Common myeloid progenitor, CD34-positive (primary cell): ENCODE results near the gene UBA6.

ENCODE experiments used
- CTCF ChIA-PET: fragments of 350-600 bp; sonication (Branson Sonifier 250); formaldehyde crosslinking; loops from one replicate; lab custom pipeline; 2021; ENCODE audit warnings: antibody characterized with exemption; lab: Charles Lee
- POLR2A ChIA-PET: fragments of 350-600 bp; sonication (Branson Sonifier 250); formaldehyde crosslinking; loops from one replicate; lab custom pipeline; 2021; ENCODE audit warnings: antibody characterized with exemption; lab: Charles Lee
- DNase-seq, 3 donors: peaks; one replicate each; pipeline versions ENCODE4 v3.0.0 to v3.0.0-alpha.2; 2013
- H3K27ac ChIP-seq, 2 experiments: 1 replicate in 1 of 2; 2 replicates in 1 of 2; pipeline ENCODE4 v1.7.0; 2013; ENCODE audit warnings: inconsistent platforms in 2 of 2, low read length in 2 of 2, mild to moderate bottlenecking in 2 of 2, low read depth in 1 of 2, moderate library complexity in 1 of 2; ENCODE audit not compliant: severe bottlenecking in 2 of 2, insufficient read depth in 1 of 2, poor library complexity in 1 of 2
- H3K27me3 ChIP-seq, 5 experiments: replicated peaks in 2 of 5; 1 replicate in 3 of 5; 2 replicates in 2 of 5; pipeline versions ENCODE4 v1.6.1 to v1.7.0; 2013; ENCODE audit warnings: low read length in 4 of 5, mild to moderate bottlenecking in 2 of 5, moderate library complexity in 2 of 5, inconsistent platforms in 1 of 5; ENCODE audit not compliant: insufficient read depth in 5 of 5, control insufficient read depth in 4 of 5
- H3K36me3 ChIP-seq, 4 experiments: 1 replicate in 2 of 4; 2 replicates in 2 of 4; pipeline versions ENCODE4 v1.6.1 to v1.7.0; 2013; ENCODE audit warnings: low read length in 3 of 4, control low read depth in 1 of 4, mild to moderate bottlenecking in 1 of 4; ENCODE audit not compliant: control insufficient read depth in 4 of 4, insufficient read depth in 4 of 4
- H3K4me1 ChIP-seq, 4 experiments: 1 replicate in 3 of 4; 2 replicates in 1 of 4; pipeline versions ENCODE4 v1.6.1 to v1.7.1; 2013; ENCODE audit warnings: low read length in 3 of 4, mild to moderate bottlenecking in 3 of 4, control low read depth in 1 of 4, inconsistent platforms in 1 of 4, moderate library complexity in 1 of 4; ENCODE audit not compliant: control insufficient read depth in 4 of 4, insufficient read depth in 4 of 4; ENCODE audit errors: control extremely low read depth in 1 of 4
- H3K4me3 ChIP-seq, 7 experiments: 1 replicate in 4 of 7; 2 replicates in 3 of 7; pipeline versions ENCODE4 v1.5.1 to v1.7.0; 2013; ENCODE audit warnings: mild to moderate bottlenecking in 7 of 7, low read length in 6 of 7, moderate library complexity in 6 of 7, inconsistent platforms in 2 of 7, low read depth in 2 of 7, control low read depth in 1 of 7; ENCODE audit not compliant: insufficient read depth in 4 of 7, control insufficient read depth in 1 of 7; ENCODE audit errors: extremely low read depth in 1 of 7
- H3K9me3 ChIP-seq, 5 experiments: 1 replicate in 4 of 5; 2 replicates in 1 of 5; pipeline versions ENCODE4 v1.6.1 to v1.7.1; 2013; ENCODE audit warnings: low read length in 4 of 5, mild to moderate bottlenecking in 2 of 5, inconsistent platforms in 1 of 5, low read depth in 1 of 5, moderate library complexity in 1 of 5; ENCODE audit not compliant: control insufficient read depth in 4 of 5, insufficient read depth in 2 of 5; ENCODE audit errors: control extremely low read depth in 1 of 5
- WGBS: methylation state at CpG from one replicate; pipeline ENCODE4 v1.1.5; 2013; ENCODE audit not compliant: insufficient coverage; 5-methylcytosine and 5-hydroxymethylcytosine counted together

UBA6 gene

GRCh38 chr4:67723341-67723740 lies 22.4 kb upstream of the UBA6 start:
- POLR2A ChIA-PET, result no interaction called here

DNA sequence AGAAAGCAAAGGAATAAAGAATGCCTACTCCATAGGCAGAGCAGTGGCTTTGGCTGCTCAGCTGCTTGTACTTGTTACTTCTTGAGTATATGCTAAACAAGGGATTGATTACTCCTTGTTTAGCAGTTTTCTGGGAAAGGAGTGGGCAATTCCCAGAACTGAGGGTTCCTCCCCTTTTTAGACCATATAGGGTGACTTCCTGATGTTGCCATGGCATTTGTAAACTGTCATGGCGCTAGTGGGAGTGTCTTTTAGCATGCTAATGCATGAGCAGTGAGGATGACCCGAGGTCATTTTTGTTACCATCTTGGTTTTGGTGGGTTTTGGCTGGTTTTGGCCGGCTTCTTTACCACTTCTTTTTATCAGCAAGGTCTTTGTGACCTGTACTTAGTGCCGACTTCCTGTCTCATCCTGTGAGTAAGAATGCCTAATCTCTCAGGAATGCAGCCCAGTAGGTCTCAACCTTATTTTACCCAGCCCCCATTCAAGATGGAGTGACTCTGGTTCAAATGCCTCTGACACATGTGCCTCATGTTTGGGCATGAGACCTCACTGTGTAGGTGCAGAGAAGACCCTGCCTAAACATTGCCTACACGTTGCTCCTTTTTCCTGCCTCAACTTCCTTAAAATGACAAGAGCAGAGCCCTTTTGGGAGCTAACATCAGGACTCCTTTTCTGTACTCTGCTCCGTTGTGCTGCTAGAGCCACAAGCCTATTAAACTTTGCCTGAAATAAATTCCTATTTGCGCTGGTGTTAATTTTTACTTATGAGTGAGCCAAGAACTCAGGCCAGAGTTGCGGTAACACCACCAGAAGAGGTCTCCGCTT lies 21.0 kb upstream of the UBA6 start:
- 100% methylated on average over 8 of the region's 9 CpGs for WGBS
- Histone ChIP-seq H3K9me3 (no peaks in the 10 kb centered on the region), H3K27ac (peak overlapping the region in 1 of 2 experiments; percentile 63), H3K4me1 (no peaks in the 10 kb centered on the region), H3K4me3 (no peak overlapping the region), H3K36me3 (peaks cover 5 to 24% (median 15%) of the 10 kb centered on the region in 4 experiments), H3K27me3 (no peaks in the 10 kb centered on the region)
- ChIA-PET POLR2A (no interaction called here), CTCF (interaction anchor here (0.8 to 1.8 kb wide), 2 partner anchors 10 to 21 kb away, joined by 3 to 5 read pairs; partner anchors contain the start of gene UBA6)
- DNase-seq, result no peak

More at GRCh38 chr4:67723341-67723740, 22.4 kb upstream of the UBA6 start:
- 98% methylated on average over 5 of the region's 5 CpGs for WGBS
- Histone ChIP-seq H3K36me3 (peaks cover 5 to 22% (median 14%) of the 10 kb centered on the region in 4 experiments), H3K4me3 (no peak overlapping the region), H3K9me3 (peaks cover 0 to 6% (median 0%) of the 10 kb centered on the region in 5 experiments), H3K27me3 (no peaks in the 10 kb centered on the region), H3K4me1 (no peaks in the 10 kb centered on the region), H3K27ac (no peak overlapping the region)
- no peak for DNase-seq
- CTCF ChIA-PET, result interaction anchor here (1.4 to 1.7 kb wide), 2 partner anchors 21 to 26 kb away, joined by 3 to 5 read pairs; partner anchors contain the start of gene UBA6

DNA sequence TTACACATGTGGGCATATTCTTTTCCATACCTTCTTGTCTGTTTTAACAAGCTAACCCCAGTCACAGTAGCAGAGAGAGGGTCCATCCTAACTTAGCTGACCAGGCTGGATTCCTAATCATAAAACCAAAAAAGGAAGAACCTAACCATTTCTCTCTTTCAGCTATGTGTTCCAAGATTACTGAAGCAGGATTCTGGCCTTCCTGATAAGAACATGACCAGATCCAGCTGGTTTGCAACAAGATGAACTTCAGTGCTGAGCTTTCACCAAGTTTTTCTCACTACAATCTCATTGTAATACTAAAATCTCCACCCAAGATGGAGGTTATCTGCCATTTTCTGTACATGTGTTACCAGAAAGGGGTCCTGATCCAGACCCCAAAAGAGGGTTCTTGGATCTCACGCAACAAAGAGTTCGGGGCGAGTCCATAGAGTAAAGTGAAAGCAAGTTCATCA lies 20.4 kb upstream of the UBA6 start:
- no peak for DNase-seq
- Histone ChIP-seq H3K36me3 (peaks cover 5 to 27% (median 18%) of the 10 kb centered on the region in 4 experiments), H3K4me1 (no peaks in the 10 kb centered on the region), H3K27me3 (no peaks in the 10 kb centered on the region), H3K9me3 (no peaks in the 10 kb centered on the region), H3K4me3 (no peak overlapping the region), H3K27ac (peak overlapping the region in 1 of 2 experiments; percentile 63)
- CTCF ChIA-PET, result interaction anchor here (0.8 to 1.8 kb wide), 3 partner anchors 11 to 23 kb away, joined by 3 to 5 read pairs (median 4); partner anchors contain the start of gene UBA6
- 100% methylated on average over 3 of the region's 3 CpGs for WGBS
- POLR2A ChIA-PET, result no interaction called here

GRCh38 chr4:67719953-67720617 lies 19.1 kb upstream of the UBA6 start:
- ChIA-PET CTCF (interaction anchor here (1.8 kb wide), 1 partner anchor 19 kb away, joined by 5 read pairs; the partner anchor contains the start of gene UBA6), POLR2A (no interaction called here)
- H3K27me3 ChIP-seq, result no peaks in the 10 kb centered on the region
- peak overlapping the region in 1 of 2 experiments; percentile 63 for H3K27ac ChIP-seq
- no peaks in the 10 kb centered on the region for H3K4me1 ChIP-seq
- H3K4me3 ChIP-seq, result no peak overlapping the region
- H3K36me3 ChIP-seq, result peaks cover 5 to 33% (median 19%) of the 10 kb centered on the region in 4 experiments
- WGBS, result 97% methylated on average over 3 of the region's 3 CpGs
- DNase-seq, result no peak
- H3K9me3 ChIP-seq, result no peaks in the 10 kb centered on the region

GRCh38 chr4:67718848-67719247 lies 17.9 kb upstream of the UBA6 start:
- WGBS, result 100% methylated on average over 2 of the region's 2 CpGs
- H3K4me3 ChIP-seq, result no peak overlapping the region
- no peaks in the 10 kb centered on the region for H3K4me1 ChIP-seq
- ChIA-PET CTCF (no interaction called here), POLR2A (no interaction called here)
- no peaks in the 10 kb centered on the region for H3K27me3 ChIP-seq
- DNase-seq, result no peak
- H3K27ac ChIP-seq, result no peak overlapping the region
- peaks cover 5 to 33% (median 19%) of the 10 kb centered on the region in 4 experiments for H3K36me3 ChIP-seq
- H3K9me3 ChIP-seq, result no peaks in the 10 kb centered on the region

GRCh38 chr4:67717586-67717985 lies 16.6 kb upstream of the UBA6 start:
- no peaks in the 10 kb centered on the region for H3K9me3 ChIP-seq
- no peak overlapping the region for H3K27ac ChIP-seq
- no peak overlapping the region for H3K4me3 ChIP-seq
- CTCF ChIA-PET, result interaction anchor here (1.2 to 1.4 kb wide), 2 partner anchors 11 to 16 kb away, joined by 3 to 4 read pairs; no protein-coding TSS in a partner anchor
- peaks cover 5 to 33% (median 19%) of the 10 kb centered on the region in 4 experiments for H3K36me3 ChIP-seq
- peaks cover 0 to 9% (median 6%) of the 10 kb centered on the region in 4 experiments for H3K4me1 ChIP-seq
- no CpG with 5 or more reads among the region's 2 CpGs for WGBS
- no peaks in the 10 kb centered on the region for H3K27me3 ChIP-seq
- POLR2A ChIA-PET, result no interaction called here
- no peak for DNase-seq
